Osteoblast (primary cell): ENCODE measurements around the gene RIPOR3. TPM values are rescaled to one million over a fixed set of nuclear protein-coding genes. Genes with fewer than 3 reads are reported as not detected.

Experiments
- DNase-seq: peaks from one replicate; pipeline ENCODE4 v3.0.0; 2011; ENCODE audit warnings: low spot score, mixed read lengths; ENCODE audit not compliant: insufficient read length; ENCODE audit errors: missing footprints
- H2AFZ ChIP-seq: 2 replicates; pipeline ENCODE4 v1.6.0; 2011; ENCODE audit warnings: mild to moderate bottlenecking, low read length
- H3K27ac ChIP-seq: 2 replicates; pipeline ENCODE4 v1.5.1; 2011; ENCODE audit warnings: mild to moderate bottlenecking, low read depth, low read length, moderate library complexity
- H3K27me3 ChIP-seq: 2 replicates; pipeline ENCODE4 v1.6.0; 2012; ENCODE audit warnings: mild to moderate bottlenecking, control low read depth, inconsistent platforms, low read length, moderate library complexity; ENCODE audit not compliant: insufficient read depth
- H3K36me3 ChIP-seq: 2 replicates; pipeline ENCODE4 v1.5.1; 2011; ENCODE audit warnings: mild to moderate bottlenecking, low read length, control low read depth, moderate library complexity; ENCODE audit not compliant: insufficient read depth
- H3K4me1 ChIP-seq: 2 replicates; pipeline ENCODE4 v1.5.1; 2011; ENCODE audit warnings: mild to moderate bottlenecking, low read length, control low read depth, moderate library complexity; ENCODE audit not compliant: insufficient read depth
- H3K4me2 ChIP-seq: 2 replicates; pipeline ENCODE4 v1.6.0; 2011; ENCODE audit warnings: mild to moderate bottlenecking, low read length; ENCODE audit not compliant: insufficient read depth
- H3K4me3 ChIP-seq: fragments of 200-600 bp; sonication (generic); 3 replicates; pipeline ENCODE4 v1.5.1; 2012; ENCODE audit warnings: mild to moderate bottlenecking, low read length, inconsistent platforms; ENCODE audit not compliant: insufficient read depth
- H3K79me2 ChIP-seq: 2 replicates; pipeline ENCODE4 v1.6.0; 2012; ENCODE audit warnings: mild to moderate bottlenecking, low read length, control low read depth, inconsistent platforms; ENCODE audit not compliant: insufficient read depth
- H3K9me3 ChIP-seq: 2 replicates; pipeline ENCODE4 v1.5.1; 2011; ENCODE audit warnings: low read depth, low read length, control low read depth
- H4K20me1 ChIP-seq: 2 replicates; pipeline ENCODE4 v1.6.0; 2012; ENCODE audit warnings: mild to moderate bottlenecking, low read length, control low read depth; ENCODE audit not compliant: insufficient read depth
- CTCF ChIP-seq: IDR thresholded peaks from 2 replicates; pipeline ENCODE4 v1.5.1; 2011; ENCODE audit warnings: mild to moderate bottlenecking, low read depth, low read length, moderate library complexity; ENCODE audit errors: extremely low read depth
- total RNA-seq: library from RNA; depleted of rRNA; stranded (reverse); fragments of >200 nt; gene quantifications from 2 replicates; pipeline ENCODE4 v1.2.3, GENCODE V29; 2012

Gene RIPOR3
- total RNA-seq, 1 donor, result 1.1 TPM

DNA sequence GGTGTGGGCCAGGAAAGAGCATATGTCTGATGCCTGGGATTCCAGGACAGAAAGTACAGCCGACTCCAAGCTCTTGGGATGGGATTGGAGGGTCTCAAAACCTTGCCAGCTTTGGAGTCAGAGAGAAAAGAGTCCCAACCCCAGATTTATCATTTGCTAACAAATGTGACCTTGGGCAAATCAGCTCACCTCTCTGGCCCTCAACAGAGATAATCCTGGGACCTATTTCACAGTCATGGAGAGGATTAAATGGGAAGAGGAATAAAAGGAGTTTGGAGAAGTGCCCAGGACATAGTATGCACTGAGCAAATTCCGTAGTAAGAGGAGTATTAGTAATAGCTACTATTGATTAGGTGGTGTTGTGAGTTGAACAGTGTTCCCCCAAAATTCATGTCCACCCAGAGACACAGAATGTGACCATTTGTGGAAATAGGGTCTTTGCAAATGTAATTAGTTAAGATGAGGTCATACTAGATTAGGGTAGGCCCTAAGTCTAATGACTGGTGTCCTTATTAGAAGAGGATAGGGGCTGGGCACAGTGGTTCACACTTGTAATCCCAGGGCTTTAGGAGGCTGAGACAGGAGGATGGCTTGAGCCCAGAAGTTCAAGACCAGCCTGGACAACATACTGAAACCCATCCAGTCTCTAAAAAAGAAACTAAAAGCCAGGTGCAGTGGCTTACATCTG lies 17.1 kb downstream of the RIPOR3 start:
- no peaks in the 10 kb centered on the region for H3K27me3 ChIP-seq
- H3K4me2 ChIP-seq, result no peak overlapping the region
- H3K4me1 ChIP-seq, result no peaks in the 10 kb centered on the region
- no peak overlapping the region for H2AFZ ChIP-seq
- no peaks in the 10 kb centered on the region for H4K20me1 ChIP-seq
- TF ChIP-seq CTCF, result no peak
- no peak overlapping the region for H3K27ac ChIP-seq
- DNase-seq, result no peak
- H3K36me3 ChIP-seq, result no peaks in the 10 kb centered on the region
- H3K9me3 ChIP-seq, result no peaks in the 10 kb centered on the region
- no peak overlapping the region for H3K4me3 ChIP-seq
- no peaks in the 10 kb centered on the region for H3K79me2 ChIP-seq

DNA sequence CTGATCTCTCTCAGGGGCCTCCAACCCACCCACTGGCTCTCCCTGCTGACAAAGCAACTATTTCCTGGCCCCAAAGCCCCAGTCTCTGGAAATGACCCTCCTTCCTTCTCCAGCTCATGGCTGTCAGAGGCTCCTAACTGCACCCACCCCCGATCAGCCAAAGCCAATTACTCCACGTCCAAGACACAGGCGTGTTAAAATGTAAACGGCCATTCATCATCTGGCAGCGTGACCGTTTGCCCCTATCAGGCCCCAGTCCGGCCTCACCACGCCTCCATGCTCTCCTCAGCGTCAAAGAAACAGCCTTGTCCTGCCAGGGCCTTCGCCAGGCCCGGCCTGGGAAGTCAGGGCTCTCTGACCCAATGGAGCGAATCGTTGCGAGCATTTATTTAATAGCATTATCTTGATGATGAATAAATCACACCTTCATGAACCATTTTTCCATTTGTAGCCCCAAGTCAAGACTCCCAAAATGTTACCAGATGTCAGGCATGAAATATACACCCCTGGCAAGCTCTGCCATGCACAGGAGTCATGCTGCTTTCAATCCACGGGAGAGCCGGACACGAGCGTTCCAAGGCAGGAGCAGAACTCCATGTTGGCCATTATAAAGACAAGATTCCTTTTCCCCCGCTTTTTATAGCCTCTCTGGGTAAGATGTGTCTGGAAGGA lies 17.7 kb downstream of the RIPOR3 start:
- no peaks in the 10 kb centered on the region for H3K9me3 ChIP-seq
- TF ChIP-seq CTCF, result no peak
- H2AFZ ChIP-seq, result no peak overlapping the region
- H3K36me3 ChIP-seq, result no peaks in the 10 kb centered on the region
- no peak overlapping the region for H3K27ac ChIP-seq
- no peaks in the 10 kb centered on the region for H3K4me1 ChIP-seq
- H3K4me3 ChIP-seq, result no peak overlapping the region
- DNase-seq, result no peak
- H3K4me2 ChIP-seq, result no peak overlapping the region
- no peaks in the 10 kb centered on the region for H3K27me3 ChIP-seq
- no peaks in the 10 kb centered on the region for H4K20me1 ChIP-seq
- H3K79me2 ChIP-seq, result no peaks in the 10 kb centered on the region

DNA sequence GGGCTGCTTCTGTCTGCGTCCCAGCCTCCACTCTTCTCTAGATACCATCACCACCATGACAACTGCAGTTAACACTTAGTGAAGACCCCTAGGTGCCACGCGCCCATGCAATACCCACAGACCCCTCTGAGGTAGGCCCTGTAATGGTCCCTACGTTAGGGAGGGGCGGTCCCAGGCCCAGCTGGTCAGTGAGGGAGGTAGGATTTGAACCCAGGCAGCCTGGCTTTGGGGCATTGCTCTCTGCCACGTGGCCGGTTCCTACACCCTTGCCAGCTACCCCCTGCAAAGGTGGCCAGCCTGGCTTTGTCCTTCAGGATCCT lies 18.2 kb downstream of the RIPOR3 start:
- H4K20me1 ChIP-seq, result no peaks in the 10 kb centered on the region
- no peak overlapping the region for H3K4me2 ChIP-seq
- H3K9me3 ChIP-seq, result no peaks in the 10 kb centered on the region
- DNase-seq, result no peak
- no peaks in the 10 kb centered on the region for H3K36me3 ChIP-seq
- H2AFZ ChIP-seq, result no peak overlapping the region
- no peaks in the 10 kb centered on the region for H3K27me3 ChIP-seq
- H3K4me3 ChIP-seq, result no peak overlapping the region
- H3K79me2 ChIP-seq, result no peaks in the 10 kb centered on the region
- TF ChIP-seq CTCF, result no peak
- H3K4me1 ChIP-seq, result no peaks in the 10 kb centered on the region
- H3K27ac ChIP-seq, result no peak overlapping the region

DNA sequence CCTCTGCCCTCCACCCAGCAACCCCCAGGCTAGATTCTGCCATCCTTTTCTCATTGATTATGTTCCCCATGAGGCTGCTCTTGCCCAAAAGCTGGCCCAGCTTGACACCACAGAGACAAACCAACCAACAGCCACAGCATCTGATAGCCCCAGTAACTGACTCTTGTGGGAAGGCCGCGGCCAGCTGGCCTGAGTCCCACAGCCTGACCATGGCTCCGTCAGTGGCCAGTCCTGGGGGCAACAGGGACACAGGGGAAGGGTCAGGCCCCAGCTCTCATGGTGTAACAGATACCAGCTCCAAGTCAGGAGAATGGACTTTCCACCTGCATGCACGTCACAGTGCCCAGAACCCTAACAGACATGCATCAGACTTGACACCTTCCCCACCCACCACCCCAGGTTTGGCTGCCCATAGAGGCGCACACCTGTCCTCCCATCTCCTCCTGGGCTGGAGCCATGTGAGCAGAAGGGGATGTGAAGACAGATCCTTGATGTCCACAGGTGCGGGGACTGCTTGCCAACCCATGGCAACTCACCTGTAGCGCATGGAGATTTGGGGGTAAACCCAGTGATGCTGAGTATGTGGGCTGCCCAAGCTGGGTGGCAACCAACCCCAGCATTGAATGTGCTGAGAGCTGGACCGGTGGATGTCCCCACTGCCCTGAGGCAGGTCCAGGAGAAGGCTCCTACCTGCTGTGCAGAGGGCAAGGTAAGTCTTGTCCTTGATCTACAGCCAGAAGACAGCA lies 18.8 kb downstream of the RIPOR3 start:
- Histone ChIP-seq H4K20me1 (no peaks in the 10 kb centered on the region), H3K4me2 (no peak overlapping the region), H3K36me3 (no peaks in the 10 kb centered on the region), H3K9me3 (no peaks in the 10 kb centered on the region), H3K79me2 (no peaks in the 10 kb centered on the region), H3K4me1 (no peaks in the 10 kb centered on the region), H2AFZ (no peak overlapping the region), H3K27ac (no peak overlapping the region), H3K4me3 (no peak overlapping the region), H3K27me3 (no peaks in the 10 kb centered on the region)
- DNase-seq, result no peak
- TF ChIP-seq CTCF, result no peak
